K562 (cell line): Measurements from ENCODE around the gene RCL1. TPM values are rescaled to one million over a fixed set of nuclear protein-coding genes. Genes with fewer than 3 reads are reported as not detected.
A peak's percentile ranks its signal among the peaks of the same experiment; 100 is the strongest.

Experiments used
- ATAC-seq: fragments of 200-7000 bp; cut with Tn5 transposase; 3 replicates; pipeline ENCODE4 v1.9.1; 2020; ENCODE audit warnings: moderate library complexity
- BruUV-seq: library from RNA; stranded (reverse); fragments of 400-500 nt; replicated peaks from 2 replicates; lab custom pipeline; 2021; lab: Mats Ljungman, UMichigan
- CTCF ChIA-PET: fragments of 300-600 bp; formaldehyde crosslinking; extraction: SDS; loops from one replicate; lab custom pipeline; 2021; ENCODE audit warnings: low intra/inter-chr PET ratio; lab: Yijun Ruan, JAX
- POLR2A ChIA-PET: fragments of 300-600, 350-650 bp; sonication (Branson Sonifier 250); formaldehyde crosslinking; extraction: SDS; loops from one replicate; lab custom pipeline; 2021; ENCODE audit warnings: antibody characterized with exemption, inconsistent platforms; lab: Yijun Ruan, JAX
- DNase-seq, 4 experiments: peaks; one replicate each; pipeline versions ENCODE4 v3.0.0 to v3.0.0-alpha.2; 2011 to 2018; ENCODE audit warnings: low spot score in 3 of 4, mixed read lengths in 3 of 4; ENCODE audit errors: extremely low read depth in 1 of 4
- FAIRE-seq: peaks from 2 replicates; lab custom pipeline; 2011; peaks lifted over from hg19 to GRCh38; lab: Jason Lieb, UNC
- H2AFZ ChIP-seq: 2 replicates; pipeline ENCODE4 v1.6.0; 2011; ENCODE audit warnings: low read depth, low read length, control low read depth, inconsistent platforms
- H3K27ac ChIP-seq: fragments of 200-600 bp; 3 replicates; pipeline ENCODE4 v1.8.0; 2011; ENCODE audit warnings: low read depth, mild to moderate bottlenecking, control low read depth, inconsistent platforms, low read length, moderate library complexity, mixed read lengths; ENCODE audit errors: extremely low read depth
- H3K27me3 ChIP-seq, 2 experiments: fragments of 300-600 bp in 1 of 2; 2 replicates in 1 of 2; 3 replicates in 1 of 2; pipeline versions ENCODE4 v1.6.0 to v1.8.0; 2011; ENCODE audit warnings: inconsistent platforms in 2 of 2, low read length in 2 of 2, mild to moderate bottlenecking in 1 of 2, mixed read lengths in 1 of 2, moderate library complexity in 1 of 2; ENCODE audit not compliant: control insufficient read depth in 2 of 2, insufficient read depth in 2 of 2
- H3K36me3 ChIP-seq: fragments of 300-600 bp; 3 replicates; pipeline ENCODE4 v1.8.0; 2011; ENCODE audit warnings: mild to moderate bottlenecking, low read length, inconsistent platforms; ENCODE audit not compliant: control insufficient read depth, insufficient read depth
- H3K4me1 ChIP-seq, 2 experiments: fragments of 200-600 bp in 1 of 2; replicated peaks in 1 of 2; 2 replicates in 1 of 2; 3 replicates in 1 of 2; pipeline versions ENCODE4 v1.5.1 to v1.8.0; 2011; ENCODE audit warnings: inconsistent platforms in 2 of 2, low read length in 2 of 2, mild to moderate bottlenecking in 1 of 2, mixed read lengths in 1 of 2, moderate library complexity in 1 of 2; ENCODE audit not compliant: control insufficient read depth in 2 of 2, insufficient read depth in 2 of 2
- H3K4me2 ChIP-seq: 2 replicates; pipeline ENCODE4 v1.6.1; 2011; ENCODE audit warnings: low read length, control low read depth, inconsistent platforms, mixed read lengths; ENCODE audit not compliant: insufficient read depth
- H3K4me3 ChIP-seq: fragments of 200-600 bp; sonication (generic), shearing (Covaris generic); 2 replicates; pipeline ENCODE4 v1.5.1; 2016; ENCODE audit warnings: control low read depth, inconsistent platforms
- H3K79me2 ChIP-seq: fragments of 200-600 bp; 3 replicates; pipeline ENCODE4 v1.8.0; 2011; ENCODE audit warnings: low read length, inconsistent platforms; ENCODE audit not compliant: control insufficient read depth, insufficient read depth
- H3K9ac ChIP-seq, 2 experiments: 2 replicates each; pipeline versions ENCODE4 v1.6.0 to v1.6.1; 2011; ENCODE audit warnings: low read depth in 2 of 2, low read length in 2 of 2, control low read depth in 1 of 2, inconsistent platforms in 1 of 2, mild to moderate bottlenecking in 1 of 2, mixed read lengths in 1 of 2; ENCODE audit not compliant: insufficient read depth in 1 of 2
- H3K9me1 ChIP-seq: one replicate; pipeline ENCODE4 v1.6.0; 2011; ENCODE audit warnings: inconsistent platforms, mild to moderate bottlenecking, low read length, moderate library complexity; ENCODE audit not compliant: control insufficient read depth, insufficient read depth
- H3K9me3 ChIP-seq: replicated peaks from 2 replicates; pipeline ENCODE4 v1.5.1; 2011; ENCODE audit warnings: low read depth, low read length, inconsistent platforms; ENCODE audit not compliant: control insufficient read depth, insufficient read depth
- H4K20me1 ChIP-seq: replicated peaks from 2 replicates; pipeline ENCODE4 v1.6.1; 2011; ENCODE audit warnings: low read length, inconsistent platforms, mixed read lengths; ENCODE audit not compliant: control insufficient read depth, insufficient read depth
- EP300 ChIP-seq: IDR thresholded peaks from 2 replicates; pipeline ENCODE4 v1.6.1; 2012; ENCODE audit warnings: low read length, improper control_type of control experiment
- HLTF ChIP-seq: fragments of 450-650 bp; IDR thresholded peaks from 2 replicates; pipeline ENCODE4 v1.6.1; 2016
- TCF7L2 ChIP-seq: fragments of 150-350 bp; IDR thresholded peaks from 2 replicates; pipeline ENCODE4 v1.6.1; 2016; ENCODE audit warnings: low read depth, mild to moderate bottlenecking, low read length, moderate library complexity
- ZFP1 ChIP-seq: fragments of 450-650 bp; formaldehyde crosslinking; IDR thresholded peaks from 2 replicates; pipeline ENCODE4 v1.4.0; 2020; ENCODE audit warnings: mild to moderate bottlenecking, mixed read lengths
- ZNF561 ChIP-seq: fragments of 450-650 bp; formaldehyde crosslinking; conservative IDR thresholded peaks from 2 replicates; pipeline ENCODE4 v1.4.0; 2020; ENCODE audit warnings: mild to moderate bottlenecking, moderate library complexity
- WGBS: fragments of 100-300 bp; shearing (Covaris generic); methylation state at CpG from one replicate; pipeline ENCODE4 v1.1.6; 2016; ENCODE audit warnings: low coverage, mixed read lengths; ENCODE audit not compliant: insufficient coverage; ENCODE audit errors: missing lambda C conversion rate; 5-methylcytosine and 5-hydroxymethylcytosine counted together
- in situ Hi-C: fragments of 300-500 bp; cut with MboI; formaldehyde crosslinking; loops from 4 replicates; pipeline ENCODE4 v1.15.0; 2018; ENCODE audit warnings: inconsistent platforms, mixed read lengths
- intact Hi-C: fragments of 100-400 bp; cut with micrococcal nuclease; formaldehyde crosslinking; loops from 2 replicates; pipeline ENCODE4 v1.14.2; 2022
- polyA plus RNA-seq, 8 experiments: library from polyadenylated mRNA; depleted of rRNA in 4 of 8; stranded (reverse) in 5 of 8; unstranded in 3 of 8; fragments of >200 nt; fragmentation: Nextera tagmentation in 2 of 8; fragmentation: Illumina TruSeq in 1 of 8; extraction: Ambion mirVana in 2 of 8; extraction: Trizol in 1 of 8; gene quantifications; 2 replicates each; pipeline versions ENCODE4 v1.2.1 to v1.2.3, GENCODE V29; 2011 to 2014; ENCODE audit warnings: inconsistent platforms in 1 of 8, missing spikeins in 1 of 8
- total RNA-seq, 7 experiments: library from RNA; depleted of rRNA in 6 of 7; stranded (reverse); fragments of >200 nt in 6 of 7; fragmentation: Illumina TruSeq in 2 of 7; extraction: Trizol in 2 of 7; gene quantifications; 2 replicates each; pipeline versions ENCODE4 v1.2.1 to v1.2.3, GENCODE V29; 2011 to 2021; ENCODE audit warnings: low replicate concordance in 1 of 7
- TF ChIP-seq, protein P1 (sequence below): fragments of 450-650 bp; IDR thresholded peaks from 2 replicates; pipeline ENCODE4 v1.7.1; 2018; ENCODE audit warnings: mild to moderate bottlenecking, low read depth; ENCODE audit not compliant: partially characterized antibody

RCL1 gene
- total and polyA plus RNA-seq, 9 of the 15 experiments (the other 6 are each of a cell fraction or from before 2014, with no cell fraction given) = 24.0 to 67.7 (median 38.6) TPM

DNA sequence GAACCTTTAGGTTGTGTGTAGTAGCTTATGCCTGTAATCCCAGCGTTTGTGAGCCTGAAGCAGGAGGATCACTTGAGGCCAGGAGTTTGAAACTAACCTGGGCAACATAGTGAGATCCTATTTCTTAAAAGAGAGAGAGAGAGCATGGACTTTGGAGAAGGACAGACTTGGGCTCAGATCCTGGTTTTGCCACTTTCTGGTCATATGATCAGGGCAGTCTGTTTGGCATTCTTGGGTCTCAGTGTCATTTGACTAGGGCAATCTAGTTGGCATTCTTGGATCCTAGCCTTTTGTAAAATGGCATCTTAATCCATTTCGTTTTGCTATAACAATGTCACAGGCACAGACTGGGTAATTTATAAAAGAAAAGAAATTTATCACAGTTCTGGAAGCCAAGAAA lies 28.4 kb downstream of the RCL1 start:
- peaks cover 12 to 31% of the 10 kb centered on the region in 2 experiments; a peak in 4 of 5 replicates for H3K4me1 ChIP-seq
- WGBS = 30% methylated on average over 2 of the region's 2 CpGs
- H3K9me3 ChIP-seq = no peaks in the 10 kb centered on the region
- H3K36me3 ChIP-seq = peaks cover 24% of the 10 kb centered on the region
- ChIA-PET CTCF (no interaction called here), POLR2A (interaction anchor here (0.6 to 3.5 kb wide), 3 partner anchors 10 to 161 kb away, joined by 3 to 13 read pairs (median 5); no protein-coding TSS in a partner anchor)
- no peaks in the 10 kb centered on the region for H3K9me1 ChIP-seq
- H3K27me3 ChIP-seq = no peaks in the 10 kb centered on the region
- no peaks in the 10 kb centered on the region; the same call in 1 of the 2 replicates for H4K20me1 ChIP-seq
- in situ Hi-C loops = no loop called here
- H3K4me3 ChIP-seq = no peak overlapping the region
- peaks cover 99% of the 10 kb centered on the region for H3K79me2 ChIP-seq
- no peak overlapping the region for H2AFZ ChIP-seq
- no TSS peak for BruUV-seq
- H3K9ac ChIP-seq = no peak overlapping the region
- FAIRE-seq = no peak
- intact Hi-C loops = no loop called here
- peak; percentile 30; the same call in 1 of the 3 replicates for ATAC-seq
- DNase-seq = no peak
- TF ChIP-seq, protein P1, sequence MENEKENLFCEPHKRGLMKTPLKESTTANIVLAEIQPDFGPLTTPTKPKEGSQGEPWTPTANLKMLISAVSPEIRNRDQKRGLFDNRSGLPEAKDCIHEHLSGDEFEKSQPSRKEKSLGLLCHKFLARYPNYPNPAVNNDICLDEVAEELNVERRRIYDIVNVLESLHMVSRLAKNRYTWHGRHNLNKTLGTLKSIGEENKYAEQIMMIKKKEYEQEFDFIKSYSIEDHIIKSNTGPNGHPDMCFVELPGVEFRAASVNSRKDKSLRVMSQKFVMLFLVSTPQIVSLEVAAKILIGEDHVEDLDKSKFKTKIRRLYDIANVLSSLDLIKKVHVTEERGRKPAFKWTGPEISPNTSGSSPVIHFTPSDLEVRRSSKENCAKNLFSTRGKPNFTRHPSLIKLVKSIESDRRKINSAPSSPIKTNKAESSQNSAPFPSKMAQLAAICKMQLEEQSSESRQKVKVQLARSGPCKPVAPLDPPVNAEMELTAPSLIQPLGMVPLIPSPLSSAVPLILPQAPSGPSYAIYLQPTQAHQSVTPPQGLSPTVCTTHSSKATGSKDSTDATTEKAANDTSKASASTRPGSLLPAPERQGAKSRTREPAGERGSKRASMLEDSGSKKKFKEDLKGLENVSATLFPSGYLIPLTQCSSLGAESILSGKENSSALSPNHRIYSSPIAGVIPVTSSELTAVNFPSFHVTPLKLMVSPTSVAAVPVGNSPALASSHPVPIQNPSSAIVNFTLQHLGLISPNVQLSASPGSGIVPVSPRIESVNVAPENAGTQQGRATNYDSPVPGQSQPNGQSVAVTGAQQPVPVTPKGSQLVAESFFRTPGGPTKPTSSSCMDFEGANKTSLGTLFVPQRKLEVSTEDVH = no peak
- TF ChIP-seq EP300 = no peak
- TF ChIP-seq TCF7L2 = no peak
- TF ChIP-seq HLTF = no peak
- TF ChIP-seq ZNF561 = no peak
- TF ChIP-seq ZFP1 = no peak
- no peak overlapping the region for H3K4me2 ChIP-seq
- peak overlapping the region; percentile 41; the same call in 1 of the 3 replicates for H3K27ac ChIP-seq
